ENCODE measurements around the gene FAM149A.

Gene FAM149A

DNA sequence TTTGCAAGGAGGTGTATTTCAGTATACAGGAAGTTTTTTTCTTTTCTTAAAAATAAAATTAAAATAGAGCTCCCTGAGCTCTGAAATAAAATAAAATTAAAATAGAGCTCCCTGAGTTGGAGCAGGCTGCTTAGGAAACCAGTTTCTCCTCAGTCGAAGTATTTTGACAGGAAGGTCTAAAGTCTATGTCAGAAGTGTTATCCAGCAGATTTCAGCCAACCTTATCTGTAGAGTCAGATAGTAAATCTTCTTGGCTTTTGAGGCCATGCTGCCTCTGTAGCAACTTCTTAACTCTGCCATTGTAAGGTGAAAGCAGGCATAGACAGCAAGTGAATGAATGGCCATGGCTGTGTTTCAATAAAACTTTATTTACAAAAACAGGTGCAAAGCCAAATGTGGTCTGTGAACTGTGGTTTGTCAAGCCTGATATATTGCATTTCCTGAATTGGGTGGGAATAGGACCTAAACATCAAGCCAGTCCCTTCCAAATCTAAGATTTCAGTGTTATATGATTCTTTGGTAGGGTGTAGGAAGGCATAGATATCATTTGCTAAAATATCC lies 113.3 kb downstream of the FAM149A start:
- H3K4me2 ChIP-seq, result no peak overlapping the region
- no peaks in the 10 kb centered on the region for H3K4me1 ChIP-seq
- H3K9me3 ChIP-seq (replicated peaks in 1 of 11), result peaks cover 0 to 8% (median 0%) of the 10 kb centered on the region in 11 experiments; a peak in 4 of 22 replicates
- no peak overlapping the region for H3K4me3 ChIP-seq
- TF ChIP-seq Cebpa-rat (IDR thresholded peaks at IDR 0.05), result no peak
- H3K27ac ChIP-seq, result no peak overlapping the region
- H3K27me3 ChIP-seq, result no peaks in the 10 kb centered on the region
- H3K9ac ChIP-seq, result no peak overlapping the region
- no peaks in the 10 kb centered on the region for H3K36me3 ChIP-seq
- no peaks in the 10 kb centered on the region for H4K20me1 ChIP-seq

- no peak overlapping the region for H3K4me3 ChIP-seq
- no peak overlapping the region for H3K4me2 ChIP-seq
- H3K4me1 ChIP-seq, result no peaks in the 10 kb centered on the region
- TF ChIP-seq Cebpa-rat (IDR thresholded peaks at IDR 0.05), result no peak
- H3K27me3 ChIP-seq, result no peaks in the 10 kb centered on the region
- peaks cover 30 to 43% (median 36%) of the 10 kb centered on the region in 11 experiments for H3K9me3 ChIP-seq (replicated peaks in 1 of 11)
- no peak overlapping the region for H3K9ac ChIP-seq
- no peaks in the 10 kb centered on the region; a peak in 1 of 22 replicates for H3K36me3 ChIP-seq
- no peak overlapping the region for H3K27ac ChIP-seq
- H4K20me1 ChIP-seq, result no peaks in the 10 kb centered on the region
Observed at GRCh38 chr4:186221624-186222023, 117.1 kb downstream of the FAM149A start.
